NCI-H82 (cell line): ENCODE measurements around the gene CSNK1E.

Source experiments
- DNase-seq: peaks from one replicate; lab custom pipeline; 2025; lab: John Stamatoyannopoulos, UW

CSNK1E gene

GRCh38 chr22:38249803-38250642 lies 67.2 kb downstream of the CSNK1E start:
- DNase-seq: no peak

- no peak for DNase-seq
These were observed 67.9 kb downstream of the CSNK1E start for GRCh38 chr22:38249301-38249700.

- DNase-seq: no peak
These were observed 69.0 kb downstream of the CSNK1E start for GRCh38 chr22:38248280-38248679.

- DNase-seq: no peak
These were observed 69.5 kb downstream of the CSNK1E start for GRCh38 chr22:38247713-38248112.

GRCh38 chr22:38246692-38247091 lies 70.5 kb downstream of the CSNK1E start:
- no peak for DNase-seq

- no peak for DNase-seq
These were observed 71.1 kb downstream of the CSNK1E start for GRCh38 chr22:38246046-38246658.

- DNase-seq: no peak
These were observed 73.1 kb downstream of the CSNK1E start for GRCh38 chr22:38244106-38244505.

GRCh38 chr22:38243007-38243765 lies 74.0 kb downstream of the CSNK1E start:
- peak; percentile 90 for DNase-seq

GRCh38 chr22:38240734-38241252 lies 76.4 kb downstream of the CSNK1E start:
- DNase-seq: peak; percentile 45
